ENCODE measurements around the gene PSMA6. TPM values are rescaled to one million over a fixed set of nuclear protein-coding genes. Genes with fewer than 3 reads are reported as not detected.

PSMA6 gene
- total and polyA plus RNA-seq, 2 of the 8 experiments (the other 6 are each of a cell fraction or from before 2014, with no cell fraction given), result 180 to 238 TPM

- Histone ChIP-seq H3K4me1 (replicated peaks in 1 of 4; ENCODE audit: control insufficient read depth in 3 of 4, insufficient read depth in 4 of 4, low read length in 3 of 4) (no peaks in the 10 kb centered on the region; a peak in 1 of 7 replicates), H2AK5ac (ENCODE audit: low read depth, low read length) (no peak overlapping the region), H3K14ac (ENCODE audit: insufficient read length) (no peak overlapping the region), H3K18ac (ENCODE audit: extremely low read depth, low read length) (no peak overlapping the region), H2AFZ (ENCODE audit: low read length) (no peak overlapping the region), H3K4me2 (ENCODE audit: insufficient read depth in 1 of 2, low read depth in 2 of 2, low read length in 2 of 2) (no peak overlapping the region), H3K27ac (ENCODE audit: low read depth, low read length) (no peak overlapping the region), H3K27me3 (replicated peaks in 1 of 4; ENCODE audit: control insufficient read depth in 3 of 4, extremely low read depth in 1 of 4, insufficient read depth in 3 of 4, low read length in 3 of 4) (no peaks in the 10 kb centered on the region), H2BK120ac (replicated peaks; ENCODE audit: low read depth, low read length) (no peak overlapping the region), H3K36me3 (ENCODE audit: control insufficient read depth in 2 of 4, insufficient read depth in 4 of 4, low read length in 3 of 4) (no peaks in the 10 kb centered on the region), H2BK12ac (ENCODE audit: low read depth, low read length) (no peak overlapping the region), H2BK15ac (ENCODE audit: low read length) (no peak overlapping the region), H4K8ac (ENCODE audit: extremely low read depth, insufficient read depth, low read length) (no peak overlapping the region; the same call in 1 of the 2 replicates), H4K5ac (ENCODE audit: insufficient read length, low read depth, low read length) (no peak overlapping the region), H3K23ac (ENCODE audit: insufficient read length) (no peak overlapping the region), H3K4ac (replicated peaks; ENCODE audit: insufficient read length, low read depth, low read length) (no peak overlapping the region), H2BK5ac (ENCODE audit: low read depth, low read length) (no peak overlapping the region), H3K79me1 (ENCODE audit: low read depth, low read length) (no peaks in the 10 kb centered on the region), H3K23me2 (ENCODE audit: low read depth, low read length) (no peaks in the 10 kb centered on the region), H3K4me3 (ENCODE audit: extremely low read depth in 1 of 4, insufficient read depth in 2 of 4, low read depth in 3 of 4, low read length in 4 of 4) (no peak overlapping the region), H3K9ac (replicated peaks in 1 of 4; ENCODE audit: extremely low read depth in 1 of 4, low read depth in 3 of 4, low read length in 3 of 4) (no peak overlapping the region), H2BK20ac (ENCODE audit: low read length) (no peak overlapping the region), H3K9me3 (ENCODE audit: insufficient read depth in 2 of 2, low read depth in 1 of 2, low read length in 1 of 2) (no peaks in the 10 kb centered on the region), H4K20me1 (replicated peaks in 1 of 2; ENCODE audit: control insufficient read depth in 1 of 2, insufficient read depth in 2 of 2, low read length in 2 of 2) (peaks cover 0 to 2% of the 10 kb centered on the region in 2 experiments), H4K91ac (replicated peaks; ENCODE audit: insufficient read length, low read length) (no peak overlapping the region), H3K79me2 (ENCODE audit: control insufficient read depth in 1 of 2, insufficient read depth in 2 of 2, low read length in 2 of 2) (no peaks in the 10 kb centered on the region), H3K56ac (replicated peaks; ENCODE audit: insufficient read length, low read depth, low read length) (no peak overlapping the region)
- CTCF ChIA-PET (ENCODE audit: partially characterized antibody), result interaction anchor here (0.8 kb wide), 1 partner anchor 36 kb away, joined by 6 read pairs; no protein-coding TSS in a partner anchor
- DNase-seq (ENCODE audit: low read depth in 1 of 2, low spot score in 2 of 2), result no peak
- TF ChIP-seq RFX5 (IDR thresholded peaks at IDR 0.05; ENCODE audit: borderline replicate concordance, low read depth, low read length) (no peak), TAF1 (IDR thresholded peaks at IDR 0.05; ENCODE audit: low read depth, low read length) (no peak), SP2 (IDR thresholded peaks at IDR 0.05; ENCODE audit: low read length) (no peak), FOSL1 (IDR thresholded peaks at IDR 0.05; ENCODE audit: insufficient read depth, low read depth, low read length) (no peak), TEAD4 (IDR thresholded peaks at IDR 0.05; ENCODE audit: low read depth, low read length) (no peak), RNF2 (IDR thresholded peaks at IDR 0.05; ENCODE audit: borderline replicate concordance, low read depth, low read length, missing control alignments, poor library complexity, severe bottlenecking) (no peak), SIRT6 (IDR thresholded peaks at IDR 0.05; ENCODE audit: low read length) (no peak), BRCA1 (IDR thresholded peaks at IDR 0.05; ENCODE audit: low read depth, low read length) (no peak), SP4 (IDR thresholded peaks at IDR 0.05; ENCODE audit: low read length) (no peak)
- 87% methylated on average over 8 of the region's 8 CpGs; no CpG with 5 or more reads in 1 of the 2 experiments for WGBS, 2 experiments (ENCODE audit: extremely low coverage in 1 of 2, insufficient coverage in 1 of 2, insufficient read length in 1 of 2, insufficient replicate concordance in 2 of 2, low coverage in 1 of 2, low lambda C conversion rate in 2 of 2, missing lambda C conversion rate in 1 of 2)
- POLR2A ChIA-PET (ENCODE audit: partially characterized antibody), result interaction anchor here (1.6 kb wide), 1 partner anchor 9 kb away, joined by 6 read pairs; no protein-coding TSS in a partner anchor
- FAIRE-seq, result no peak
These were observed 68.9 kb downstream of the PSMA6 start for GRCh38 chr14:35361141-35361480.
